Glomerular visceral epithelial cell (primary cell): Measurements from ENCODE around the gene BBOX1.
A peak's percentile ranks its signal among the peaks of the same experiment; 100 is the strongest.
"Not testable (repeated sequence)": the region's sequence is repeated elsewhere in the genome, so short reads cannot be mapped to it uniquely, and the experiment has no call there.

Experiments used
- DNase-seq: peaks from one replicate; pipeline ENCODE4 v3.0.0-alpha.2; 2016; ENCODE audit errors: extremely low spot score

Gene BBOX1

DNA sequence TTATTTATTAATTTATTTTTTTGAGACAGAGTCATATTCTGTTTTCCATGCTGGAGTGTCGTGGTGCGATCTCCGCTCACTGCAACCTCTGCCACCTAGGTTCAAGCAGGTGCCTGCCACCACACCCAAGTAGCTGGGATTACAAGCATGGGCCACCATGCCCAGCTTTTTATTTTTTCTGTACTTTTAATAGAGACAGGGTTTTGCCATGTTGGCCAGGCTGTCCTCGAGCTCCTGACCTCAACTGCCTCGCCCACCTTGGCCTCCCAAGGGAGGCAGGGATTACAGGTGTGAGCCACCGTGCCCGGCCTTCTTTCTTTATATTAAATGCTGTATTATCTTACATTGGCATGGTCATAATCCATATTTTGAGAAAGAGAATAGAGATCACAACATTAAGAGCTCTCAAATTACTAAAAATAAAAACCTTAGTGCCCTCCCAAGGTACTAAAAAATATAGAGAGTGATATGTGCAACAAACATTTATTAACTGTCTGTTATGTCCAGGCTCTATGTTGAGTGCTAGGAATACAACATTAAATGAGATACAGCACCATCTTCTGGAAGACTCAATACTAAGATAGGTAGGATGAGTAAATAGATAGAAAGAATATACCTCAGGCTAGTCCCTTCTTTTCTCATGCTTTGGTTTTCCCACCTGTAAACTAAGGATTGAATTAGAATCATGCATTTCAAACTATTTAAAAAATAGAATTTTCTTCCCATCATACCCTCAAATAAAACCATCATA lies 84.1 kb downstream of the BBOX1 start:
- no peak for DNase-seq

DNA sequence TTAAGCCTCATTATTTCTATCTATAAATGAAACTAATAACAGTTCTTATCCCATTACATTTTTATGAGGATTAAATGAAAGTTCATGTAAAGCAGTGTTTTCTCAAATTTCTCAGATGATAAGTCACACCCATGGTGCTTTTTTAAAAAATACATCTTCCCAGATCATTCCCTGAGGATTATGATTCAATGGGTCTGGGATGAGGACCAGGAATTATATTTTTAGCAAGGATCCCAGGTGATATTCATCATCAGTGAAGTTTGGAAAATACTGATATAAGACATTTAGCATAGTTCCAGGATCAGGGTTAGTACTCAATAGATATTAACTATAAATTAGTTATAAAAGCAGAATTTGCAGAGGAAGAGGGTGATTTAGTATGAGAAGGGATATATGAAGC lies 89.1 kb downstream of the BBOX1 start:
- no peak for DNase-seq

DNA sequence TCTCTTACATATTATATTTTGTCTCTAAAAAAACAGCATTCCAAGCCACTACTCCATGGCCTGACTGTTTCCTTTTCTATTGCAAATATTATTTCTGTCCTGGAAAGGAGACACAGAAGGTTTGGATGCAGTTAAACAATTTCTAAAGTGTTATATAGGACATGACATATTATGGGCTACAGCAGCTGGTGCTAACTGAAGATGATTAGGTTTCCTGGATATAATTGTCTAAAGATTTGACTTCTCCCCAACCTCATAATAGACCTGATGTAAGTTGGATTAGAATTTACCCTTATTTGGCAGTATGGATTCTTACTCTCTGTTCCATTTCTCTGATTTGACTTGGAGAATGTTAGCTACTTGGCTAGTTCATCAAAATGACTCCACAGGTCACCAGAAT lies 90.2 kb downstream of the BBOX1 start:
- DNase-seq = no peak

DNA sequence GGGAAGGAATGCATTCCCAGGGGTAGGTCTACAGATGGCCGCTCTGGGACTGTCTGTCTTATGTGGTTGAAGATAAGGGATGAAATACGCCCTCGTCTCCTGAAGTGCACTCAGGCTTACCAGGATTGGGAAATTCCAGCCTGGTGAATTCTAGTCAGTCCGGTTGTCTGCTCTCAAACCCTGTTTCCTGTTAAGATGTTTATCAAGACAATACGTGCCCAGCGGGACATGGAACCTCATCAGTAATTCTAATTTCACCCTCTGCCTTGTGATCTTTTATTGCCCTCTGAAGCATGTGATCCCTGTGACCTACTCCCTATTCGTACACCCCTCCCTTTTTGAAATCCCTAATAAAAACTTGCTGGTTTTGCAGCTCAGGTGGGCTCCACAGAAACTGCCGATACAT lies 95.3 kb downstream of the BBOX1 start:
- not testable (repeated sequence) for DNase-seq

DNA sequence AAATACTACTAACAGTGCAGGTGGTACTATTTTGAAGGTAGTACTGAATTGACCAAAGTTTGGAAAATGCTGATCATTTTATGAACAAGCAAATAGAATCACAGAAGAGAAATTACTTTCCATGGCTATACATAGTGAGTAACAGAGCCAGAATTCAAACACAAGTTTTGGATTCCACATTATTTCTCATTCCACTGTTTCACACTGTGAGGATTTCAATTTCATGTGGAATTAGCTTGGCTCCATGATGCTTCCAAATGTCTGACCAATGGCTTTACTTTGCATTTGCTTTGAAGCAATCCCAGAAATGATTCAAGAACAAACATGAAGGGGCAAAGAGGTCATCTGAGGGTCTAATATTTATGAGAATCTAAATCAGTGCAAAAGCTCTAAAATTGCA lies 98.1 kb downstream of the BBOX1 start:
- DNase-seq = no peak

DNA sequence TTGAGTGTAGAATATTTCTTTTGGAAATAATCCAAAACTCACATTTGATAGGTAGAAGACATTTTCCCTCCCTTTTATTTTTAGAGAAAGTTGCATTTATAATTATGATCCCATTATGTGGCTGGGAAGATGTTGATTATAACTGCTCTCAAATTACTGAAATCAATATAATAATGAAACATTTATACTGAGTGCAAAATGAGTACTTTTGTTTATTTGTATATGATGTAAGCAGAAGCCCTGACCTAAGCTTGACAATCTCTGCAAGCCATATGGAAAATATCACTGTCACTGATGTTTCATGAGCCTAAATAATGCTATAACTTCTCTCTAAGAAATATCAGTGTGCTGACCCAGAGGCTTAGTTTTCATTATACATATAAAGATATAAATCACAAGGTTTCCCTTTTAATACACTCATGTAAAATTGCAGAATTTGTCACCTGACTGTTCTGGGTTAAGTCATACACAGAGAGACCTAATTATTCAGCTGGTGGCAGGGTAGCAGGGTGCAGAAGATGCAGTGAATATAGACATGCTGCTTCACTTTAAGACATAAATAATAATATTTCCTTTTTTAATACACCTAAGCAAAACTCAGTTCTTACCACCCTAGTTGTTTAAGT lies 99.2 kb downstream of the BBOX1 start:
- no peak for DNase-seq

DNA sequence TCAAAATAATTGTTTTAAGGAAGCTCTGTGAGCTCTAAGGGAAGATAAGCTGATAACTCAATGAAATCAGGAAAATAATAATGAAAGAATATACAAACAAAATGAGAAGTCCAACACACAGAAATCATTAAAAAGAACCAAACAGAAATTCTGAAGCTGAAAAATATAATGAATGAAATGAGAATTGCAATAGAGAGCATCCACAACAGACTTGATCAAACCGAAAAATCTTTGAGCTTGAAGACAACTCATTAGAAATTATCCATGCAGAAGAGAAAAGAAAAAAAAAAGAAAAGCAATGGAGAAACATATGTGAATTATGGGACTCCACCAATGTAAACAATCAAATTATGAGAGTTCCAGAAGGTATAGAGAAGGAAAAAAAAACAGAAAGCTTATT lies 101.0 kb downstream of the BBOX1 start:
- DNase-seq = no peak

DNA sequence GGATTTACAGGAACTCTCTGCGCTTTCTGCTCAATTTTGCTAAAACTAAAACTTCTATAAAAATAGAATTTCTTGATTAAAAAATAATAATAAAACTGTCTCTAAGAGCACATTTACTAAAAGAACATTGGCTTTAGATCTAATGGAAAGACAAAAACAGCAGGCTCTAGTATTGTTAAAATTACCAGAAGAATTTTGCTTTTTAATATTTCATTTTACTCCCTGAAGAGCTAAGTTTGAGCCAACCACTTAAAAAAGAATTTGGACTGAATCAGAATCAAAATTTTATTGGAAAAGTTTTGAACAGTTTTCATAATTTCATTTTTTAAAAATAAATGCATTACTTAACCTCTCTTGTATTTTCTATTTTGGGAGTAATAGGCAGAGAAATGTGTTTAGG lies 107.3 kb downstream of the BBOX1 start:
- no peak for DNase-seq

DNA sequence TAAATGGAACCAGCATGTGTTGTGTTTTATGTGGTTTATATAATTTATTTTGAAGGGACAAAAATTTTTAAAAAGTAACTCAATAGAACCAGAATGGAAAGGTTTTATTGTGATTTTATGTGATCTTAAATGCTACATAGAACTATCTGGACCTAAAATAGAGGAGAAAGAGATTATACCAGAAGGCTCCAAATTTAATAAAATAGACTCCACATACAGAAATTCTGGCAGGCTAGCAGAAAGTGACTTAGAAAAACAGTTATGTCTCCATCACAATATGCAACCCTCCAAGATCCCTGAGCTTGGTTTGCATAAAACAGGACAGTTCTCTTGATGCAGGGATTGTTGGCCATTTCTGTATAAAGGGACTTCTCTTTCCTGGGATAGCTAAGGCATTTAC lies 107.9 kb downstream of the BBOX1 start:
- no peak for DNase-seq

DNA sequence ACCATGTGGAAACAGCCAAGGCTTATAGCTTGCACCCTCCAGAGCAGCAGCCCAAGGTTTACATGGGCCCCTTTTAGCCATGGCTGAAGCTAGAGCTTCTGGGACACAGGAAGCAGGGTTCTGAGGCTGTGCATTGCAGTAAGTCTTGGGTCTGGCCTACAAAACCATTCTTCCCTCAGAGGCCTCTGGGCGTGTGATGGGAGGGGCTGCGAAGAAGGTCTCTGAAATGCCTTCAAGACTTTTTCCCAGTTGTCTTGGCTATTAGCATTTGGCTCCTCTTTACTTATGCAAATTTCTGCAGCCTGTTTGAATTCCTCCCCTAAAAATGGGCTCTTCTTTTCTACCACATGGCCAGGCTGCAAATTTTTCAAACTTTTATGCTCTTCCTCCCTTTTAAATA lies 109.5 kb downstream of the BBOX1 start:
- DNase-seq = no peak

DNA sequence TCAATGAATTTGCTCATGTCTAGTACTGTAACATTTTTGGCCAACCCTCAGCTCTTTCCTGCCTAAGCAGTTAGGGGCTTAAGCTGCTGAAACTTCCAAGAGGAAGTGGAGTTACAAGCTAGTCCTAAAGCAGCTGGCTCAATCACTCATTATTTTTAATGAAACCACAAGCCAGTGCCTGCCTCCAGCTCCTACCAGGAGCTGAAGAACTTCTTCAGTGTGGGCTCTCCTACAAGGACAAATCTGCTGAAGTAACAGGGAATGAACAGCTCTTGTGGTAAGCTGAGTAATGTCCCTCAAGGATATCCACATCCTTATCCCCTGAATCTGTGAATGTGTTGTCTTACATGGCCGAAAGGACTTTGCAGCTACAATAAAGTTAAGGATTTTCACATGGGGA lies 112.5 kb downstream of the BBOX1 start:
- no peak for DNase-seq

DNA sequence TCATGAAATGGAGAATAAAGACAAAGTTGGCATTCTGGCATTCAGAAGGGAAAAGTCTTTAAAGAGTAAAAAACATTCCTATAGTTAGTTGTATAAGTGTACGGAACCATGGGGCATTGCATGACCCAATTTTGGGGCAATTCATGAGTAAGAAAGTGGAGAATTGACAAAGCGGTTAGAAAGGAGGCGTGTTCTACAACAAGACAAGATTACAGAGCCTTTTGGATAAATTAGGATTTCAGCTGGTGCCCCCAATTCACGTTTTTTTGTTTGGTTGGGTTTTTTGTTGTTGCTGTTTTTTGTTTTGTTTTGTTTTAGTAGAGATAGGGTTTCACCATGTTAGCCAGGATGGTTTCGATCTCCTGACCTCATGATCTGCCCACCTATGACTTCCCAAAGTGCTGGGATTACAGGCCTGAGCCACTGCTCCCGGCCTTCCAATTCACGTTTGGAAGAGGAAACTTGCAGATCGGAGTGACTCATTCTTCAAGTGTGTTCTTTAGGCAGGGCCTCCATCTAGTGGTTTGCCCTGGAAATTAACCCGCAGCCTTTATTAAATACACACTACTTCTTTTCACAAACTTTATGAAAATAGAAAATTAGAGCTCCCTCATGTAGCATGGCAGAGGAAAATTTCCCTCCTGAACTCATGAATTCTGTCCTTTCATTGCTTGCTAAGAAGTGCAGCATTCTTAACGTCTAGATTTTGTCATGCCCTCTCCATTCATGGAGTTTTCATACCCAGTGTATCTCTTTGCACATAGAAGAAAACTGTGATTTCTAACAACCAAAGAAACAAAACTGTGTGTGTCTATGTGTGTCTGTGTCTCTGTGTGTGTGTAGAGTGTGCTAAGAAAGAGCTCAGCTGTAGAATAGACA lies 118.1 kb downstream of the BBOX1 start:
- peak; percentile 55 for DNase-seq

DNA sequence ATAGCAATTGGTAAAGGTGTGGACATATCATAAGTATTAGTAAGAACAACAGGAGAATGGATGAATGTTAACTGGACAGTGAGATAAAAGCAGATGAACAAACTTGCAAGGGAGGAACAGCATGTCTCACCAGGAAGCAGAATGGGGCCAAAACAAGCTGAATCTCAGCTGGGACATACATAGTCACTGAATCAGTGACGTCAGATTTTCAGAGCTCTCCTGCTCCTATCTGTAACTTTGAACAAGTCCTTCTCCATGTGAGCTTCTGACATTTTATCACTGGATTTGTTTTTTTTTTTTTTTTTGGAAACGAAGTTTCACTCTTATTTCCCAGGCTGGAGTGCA lies 118.7 kb downstream of the BBOX1 start:
- DNase-seq = no peak

DNA sequence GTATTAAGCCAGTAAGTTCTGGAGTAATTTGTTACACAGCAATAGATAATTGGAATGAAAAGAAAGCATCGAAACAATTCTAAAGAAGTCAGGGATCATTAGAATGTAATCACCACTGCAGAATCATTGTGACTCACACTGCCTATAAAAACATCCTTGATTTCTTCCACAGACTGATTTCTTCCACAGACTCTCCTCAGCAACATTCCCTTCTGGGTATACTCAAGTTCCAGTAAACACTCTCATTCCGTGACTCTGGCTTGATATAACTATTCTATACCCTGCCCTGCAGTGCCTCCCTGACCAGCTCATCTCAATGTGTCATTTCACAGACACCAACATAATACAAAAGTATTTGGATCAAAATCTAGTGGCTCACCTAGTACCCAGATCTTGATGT lies 120.5 kb downstream of the BBOX1 start:
- no peak for DNase-seq

DNA sequence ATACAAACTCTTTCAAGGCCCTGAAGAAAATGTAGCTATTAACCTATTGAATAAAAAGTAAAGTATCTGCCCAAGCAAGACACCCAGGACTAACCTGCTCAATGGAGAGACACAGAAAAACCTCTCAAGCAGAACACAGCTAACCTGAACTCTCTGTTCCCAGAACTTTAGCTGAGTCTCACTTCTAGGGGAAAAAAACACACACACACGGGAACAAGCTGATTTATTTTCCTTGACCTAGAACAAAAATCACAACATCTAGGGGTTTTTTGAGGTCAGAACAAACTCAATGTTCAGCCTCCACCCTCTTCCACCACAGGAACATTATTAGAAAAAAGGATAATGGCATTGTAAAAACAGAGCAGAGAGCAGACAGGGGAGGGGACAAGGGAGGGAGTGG lies 121.6 kb downstream of the BBOX1 start:
- DNase-seq = no peak

DNA sequence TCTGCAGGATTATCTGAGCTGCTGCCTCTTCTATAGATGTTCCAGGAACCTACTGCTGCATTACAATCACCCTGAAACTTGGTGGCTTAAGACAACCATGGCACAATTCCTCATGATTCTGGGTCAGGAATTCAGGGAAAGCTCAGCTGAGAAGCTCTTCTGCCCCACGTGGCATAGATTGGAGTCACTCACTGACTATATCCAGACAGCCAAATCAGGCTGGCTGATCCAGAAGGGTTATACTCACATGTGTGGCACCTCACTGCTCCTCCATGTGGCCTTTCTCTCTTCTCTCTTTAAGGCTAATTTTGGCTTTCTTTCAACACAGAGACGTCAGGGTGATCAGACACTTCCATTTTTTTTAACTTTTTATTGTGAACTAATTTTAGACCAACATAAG lies 125.5 kb downstream of the BBOX1 start:
- no peak for DNase-seq

DNA sequence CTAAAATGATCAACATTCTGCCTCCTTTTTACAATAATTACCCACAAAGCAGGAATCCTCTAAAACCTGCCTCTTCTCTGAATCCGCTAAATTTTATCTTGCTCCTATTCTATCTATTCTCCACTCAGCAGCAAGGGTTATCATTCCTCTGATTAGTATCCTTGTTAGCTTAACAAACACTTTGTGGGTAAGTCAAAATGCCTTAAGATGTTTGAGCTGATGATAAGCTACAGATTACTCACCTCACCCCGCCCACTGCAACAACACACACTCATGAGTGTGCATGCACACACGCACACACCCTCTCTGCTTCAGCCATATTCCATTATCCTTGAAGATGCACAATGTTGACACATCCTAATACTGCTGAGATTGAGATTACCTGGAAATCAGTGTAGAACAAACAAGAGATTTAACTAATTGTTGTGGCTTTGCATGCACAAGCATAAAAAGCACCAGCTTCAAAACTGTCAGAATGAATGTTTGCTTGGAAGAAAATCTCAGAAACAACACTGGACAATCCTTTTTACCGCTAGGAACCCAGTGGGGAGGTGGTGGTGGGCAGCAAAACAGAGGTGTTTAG lies 130.9 kb downstream of the BBOX1 start:
- no peak for DNase-seq

DNA sequence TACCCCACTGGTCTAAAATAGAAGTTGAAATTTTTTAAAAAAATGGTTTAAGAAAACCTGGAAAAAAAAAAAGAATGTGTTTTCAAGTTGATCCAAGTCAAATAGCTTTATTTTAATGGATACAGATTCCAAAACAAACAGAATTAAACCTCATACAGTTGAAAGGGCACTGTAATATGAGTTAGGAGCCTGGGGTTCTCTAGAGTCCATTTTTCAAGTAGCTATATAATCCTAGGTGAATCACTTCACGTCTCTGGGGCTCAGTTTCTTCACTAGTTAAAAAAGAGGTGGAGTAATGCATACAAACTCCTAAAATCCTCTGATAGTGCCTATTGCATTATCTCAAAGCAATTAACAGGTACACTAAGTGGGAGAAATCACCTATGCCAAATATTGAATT lies 132.9 kb downstream of the BBOX1 start:
- no peak for DNase-seq

DNA sequence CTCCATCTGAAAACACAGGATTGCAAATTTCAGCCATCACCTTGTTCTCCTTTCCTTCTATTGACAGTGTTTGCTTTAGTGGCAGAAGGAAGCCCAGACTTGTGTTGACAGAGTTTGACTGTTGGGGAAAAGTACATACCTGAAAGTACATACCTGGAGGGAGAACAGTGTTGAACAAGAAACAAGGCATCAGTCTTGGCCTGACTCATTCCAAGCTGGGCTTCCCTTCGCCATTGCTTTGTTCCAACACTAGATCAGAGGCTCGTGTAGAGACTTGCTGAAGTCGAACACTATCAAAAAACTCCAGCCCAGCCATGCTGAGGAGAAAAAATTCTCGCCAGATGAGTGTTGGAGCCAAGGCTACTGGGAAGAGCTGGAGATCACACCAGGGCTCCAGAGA lies 133.4 kb downstream of the BBOX1 start:
- DNase-seq = no peak

DNA sequence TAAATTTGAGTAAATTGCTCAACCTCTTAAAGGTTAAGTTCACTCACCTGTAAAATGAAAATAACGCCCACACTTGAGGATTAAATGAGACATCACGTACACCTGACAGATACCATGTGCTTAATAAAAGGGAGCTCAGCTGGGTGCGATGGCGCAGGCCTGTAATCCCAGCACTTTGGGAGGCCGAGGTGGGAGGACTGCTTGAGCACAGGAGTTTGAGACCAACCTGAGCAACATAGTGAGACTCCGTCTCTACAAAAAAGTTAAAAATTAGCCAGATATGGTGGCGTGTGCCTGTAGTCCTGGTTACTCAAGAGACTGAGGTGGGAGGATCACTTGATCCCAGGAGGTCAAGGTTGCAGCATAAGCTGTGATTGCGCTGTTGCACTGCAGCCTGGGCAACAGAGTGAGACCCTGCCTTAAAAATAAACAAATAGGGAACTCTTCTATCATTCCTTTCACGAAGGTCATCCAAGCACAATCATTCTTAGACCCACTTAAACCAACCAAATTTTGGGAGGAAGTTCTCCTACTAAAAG lies 134.1 kb downstream of the BBOX1 start:
- no peak for DNase-seq

DNA sequence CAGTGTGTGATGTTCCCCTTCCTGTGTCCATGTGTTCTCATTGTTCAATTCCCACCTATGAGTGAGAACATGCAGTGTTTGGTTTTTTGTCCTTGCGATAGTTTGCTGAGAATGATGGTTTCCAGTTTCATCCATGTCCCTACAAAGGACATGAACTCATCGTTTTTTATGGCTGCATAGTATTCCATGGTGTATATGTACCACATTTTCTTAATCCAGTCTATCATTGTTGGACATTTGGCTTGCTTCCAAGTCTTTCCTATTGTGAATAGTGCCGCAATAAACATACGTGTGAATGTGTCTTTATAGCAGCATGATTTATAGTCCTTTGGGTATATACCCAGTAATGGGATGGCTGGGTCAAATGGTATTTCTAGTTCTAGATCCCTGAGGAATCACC lies 134.9 kb downstream of the BBOX1 start:
- not testable (repeated sequence) for DNase-seq
